GM12801 (cell line): ENCODE data around the gene CARD11.

Experiments
- TF ChIP-seq, protein P1 (sequence below): IDR thresholded peaks from one replicate; pipeline ENCODE4 v1.5.1; 2011; ENCODE audit warnings: control low read depth; ENCODE audit not compliant: insufficient read length; ENCODE audit errors: extremely low read depth

CARD11 gene

DNA sequence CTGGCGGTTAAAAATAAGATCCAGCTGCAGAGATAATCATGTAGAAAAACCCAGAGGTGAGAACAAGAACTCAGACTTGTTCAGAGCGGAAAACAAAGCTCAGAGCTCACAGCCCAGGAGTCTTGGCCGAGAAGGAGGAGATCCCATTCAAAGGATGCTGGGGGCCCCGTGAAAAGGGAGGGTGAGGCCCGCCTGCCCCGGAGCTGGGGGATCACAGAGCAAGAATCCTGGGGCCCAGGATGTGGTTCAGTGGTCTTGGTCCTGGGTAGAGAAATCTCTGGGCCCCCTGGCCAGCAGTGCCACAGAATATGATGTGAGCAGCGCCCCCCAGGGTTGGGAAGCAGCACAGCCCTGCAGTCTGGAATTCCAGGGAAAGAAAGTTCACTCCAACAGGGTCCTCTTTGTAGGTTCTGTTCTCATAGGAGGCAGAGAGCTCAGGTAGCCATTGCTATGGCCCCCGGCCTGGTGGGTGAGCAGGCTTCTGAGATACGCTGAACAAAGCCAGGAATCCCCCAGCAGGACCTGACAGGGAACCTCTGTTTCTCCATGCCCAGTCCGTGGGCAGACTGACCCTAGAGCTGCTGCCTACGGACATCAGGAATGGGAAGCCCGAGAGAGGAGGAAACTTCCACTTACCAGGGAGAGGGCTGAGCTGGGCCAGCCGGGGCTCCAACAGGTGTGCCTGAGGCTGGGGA, 121.9 kb downstream of the CARD11 start:
- TF ChIP-seq, protein P1, sequence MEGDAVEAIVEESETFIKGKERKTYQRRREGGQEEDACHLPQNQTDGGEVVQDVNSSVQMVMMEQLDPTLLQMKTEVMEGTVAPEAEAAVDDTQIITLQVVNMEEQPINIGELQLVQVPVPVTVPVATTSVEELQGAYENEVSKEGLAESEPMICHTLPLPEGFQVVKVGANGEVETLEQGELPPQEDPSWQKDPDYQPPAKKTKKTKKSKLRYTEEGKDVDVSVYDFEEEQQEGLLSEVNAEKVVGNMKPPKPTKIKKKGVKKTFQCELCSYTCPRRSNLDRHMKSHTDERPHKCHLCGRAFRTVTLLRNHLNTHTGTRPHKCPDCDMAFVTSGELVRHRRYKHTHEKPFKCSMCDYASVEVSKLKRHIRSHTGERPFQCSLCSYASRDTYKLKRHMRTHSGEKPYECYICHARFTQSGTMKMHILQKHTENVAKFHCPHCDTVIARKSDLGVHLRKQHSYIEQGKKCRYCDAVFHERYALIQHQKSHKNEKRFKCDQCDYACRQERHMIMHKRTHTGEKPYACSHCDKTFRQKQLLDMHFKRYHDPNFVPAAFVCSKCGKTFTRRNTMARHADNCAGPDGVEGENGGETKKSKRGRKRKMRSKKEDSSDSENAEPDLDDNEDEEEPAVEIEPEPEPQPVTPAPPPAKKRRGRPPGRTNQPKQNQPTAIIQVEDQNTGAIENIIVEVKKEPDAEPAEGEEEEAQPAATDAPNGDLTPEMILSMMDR, result no peak

DNA sequence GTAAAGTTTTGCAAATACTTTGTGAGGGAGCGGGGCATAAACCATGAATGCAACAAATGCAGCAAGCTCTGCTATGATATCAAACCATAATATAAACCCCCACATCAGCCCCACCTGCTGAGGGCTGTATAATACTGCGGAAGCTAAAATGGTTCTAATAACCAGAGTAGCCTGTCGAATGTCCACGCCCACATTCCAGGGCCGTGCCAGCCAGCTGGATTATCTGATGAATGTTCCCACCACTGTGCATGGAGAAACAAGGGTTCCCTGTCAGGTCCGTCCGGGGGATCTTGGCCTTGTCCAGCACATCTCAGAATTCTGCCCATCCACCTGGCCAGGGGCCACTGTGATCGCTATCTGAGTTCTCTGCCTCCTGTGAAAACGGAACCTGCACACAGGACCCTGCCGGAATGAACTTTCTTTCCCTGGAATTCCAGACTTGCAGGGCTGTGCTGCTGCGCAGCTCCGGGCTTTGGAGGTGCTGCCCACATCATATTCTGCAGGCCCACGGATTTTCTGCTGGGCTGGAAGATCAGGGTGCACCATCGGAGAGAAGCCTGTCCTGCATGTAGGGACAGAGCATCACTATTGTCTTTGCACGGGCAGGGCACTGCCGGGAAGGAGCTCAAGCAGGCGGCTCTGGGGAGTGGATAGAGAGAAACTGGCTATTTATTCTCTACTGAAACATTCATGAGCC, 122.6 kb downstream of the CARD11 start:
- TF ChIP-seq, protein P1, result no peak

DNA sequence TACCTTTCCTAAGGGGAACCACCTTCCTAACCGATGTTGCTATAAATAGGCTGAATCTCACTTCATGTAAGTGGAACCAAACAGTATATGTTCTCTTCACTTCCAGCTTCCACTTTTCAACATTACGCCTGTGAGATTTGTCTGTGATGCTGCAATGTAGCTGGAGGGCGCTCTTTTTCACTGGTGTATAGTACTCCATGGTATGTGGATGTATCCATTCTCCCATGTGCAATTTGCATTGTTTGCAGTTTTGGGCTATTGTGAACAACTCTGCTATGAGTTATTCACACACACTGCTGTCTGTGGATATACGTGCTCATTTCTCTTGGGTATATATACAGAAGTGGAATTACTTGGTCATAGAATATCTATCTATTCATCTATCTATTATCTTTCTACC, 123.6 kb downstream of the CARD11 start:
- TF ChIP-seq, protein P1, result no peak

DNA sequence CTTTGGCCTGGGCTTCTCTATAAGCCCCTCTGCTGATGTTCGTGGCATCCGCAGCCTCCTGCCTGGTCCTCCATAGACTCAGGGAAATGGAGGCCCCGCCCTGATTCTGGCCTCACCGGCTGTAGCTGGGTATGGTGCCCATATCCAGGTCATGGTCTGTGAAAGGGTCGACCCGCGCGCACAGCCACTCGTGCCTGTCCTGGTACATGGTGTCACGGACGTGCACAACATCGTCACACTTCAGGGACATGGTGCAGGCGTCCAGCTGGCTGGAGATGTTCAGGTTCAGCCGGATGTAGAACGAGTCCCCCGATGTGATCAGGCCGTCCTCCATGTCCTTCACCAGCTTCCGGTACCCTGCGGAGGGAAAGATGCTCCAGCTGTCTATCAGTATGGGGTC, 124.4 kb downstream of the CARD11 start:
- TF ChIP-seq, protein P1, result no peak

DNA sequence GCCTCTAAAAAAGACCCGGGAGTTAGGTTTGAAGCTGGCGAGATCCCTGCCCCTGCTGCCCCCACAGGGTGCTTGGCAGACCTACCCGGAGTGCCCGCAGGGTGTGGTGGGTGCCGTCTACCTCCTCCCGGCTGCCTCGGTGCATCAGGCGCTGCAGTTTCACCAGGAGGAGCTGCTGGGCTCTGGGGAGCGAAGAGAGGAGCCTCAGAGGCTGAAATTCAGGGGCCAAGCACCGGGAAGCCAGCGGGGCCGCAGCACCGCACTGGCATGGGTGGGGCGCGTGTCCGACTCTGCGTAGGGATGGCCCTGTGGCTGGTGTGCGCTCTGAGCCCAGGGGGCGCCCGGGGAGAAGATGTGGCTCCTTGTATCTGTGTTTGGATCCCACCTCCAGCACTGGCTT, 125.3 kb downstream of the CARD11 start:
- TF ChIP-seq, protein P1, result no peak

DNA sequence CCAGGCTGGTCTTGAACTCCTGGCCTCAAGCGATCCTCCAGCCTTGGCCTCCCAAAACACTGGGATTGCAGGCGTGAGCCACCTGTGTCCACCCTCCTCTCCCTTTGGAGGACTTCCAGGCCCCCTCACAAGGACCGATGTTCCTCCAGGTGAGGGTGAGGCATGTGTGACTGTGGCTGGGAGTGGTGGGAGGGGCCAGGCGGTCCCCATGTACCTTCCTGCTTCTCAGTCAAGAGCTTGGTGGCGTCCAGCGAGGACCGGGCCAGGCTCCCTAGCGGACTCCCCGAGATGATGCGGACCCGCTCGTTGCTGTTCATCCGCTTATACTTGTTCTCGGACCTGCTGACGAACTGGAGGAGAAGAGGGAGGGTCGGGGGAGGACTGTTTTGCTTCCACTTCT, 128.6 kb downstream of the CARD11 start:
- TF ChIP-seq, protein P1, result no peak

DNA sequence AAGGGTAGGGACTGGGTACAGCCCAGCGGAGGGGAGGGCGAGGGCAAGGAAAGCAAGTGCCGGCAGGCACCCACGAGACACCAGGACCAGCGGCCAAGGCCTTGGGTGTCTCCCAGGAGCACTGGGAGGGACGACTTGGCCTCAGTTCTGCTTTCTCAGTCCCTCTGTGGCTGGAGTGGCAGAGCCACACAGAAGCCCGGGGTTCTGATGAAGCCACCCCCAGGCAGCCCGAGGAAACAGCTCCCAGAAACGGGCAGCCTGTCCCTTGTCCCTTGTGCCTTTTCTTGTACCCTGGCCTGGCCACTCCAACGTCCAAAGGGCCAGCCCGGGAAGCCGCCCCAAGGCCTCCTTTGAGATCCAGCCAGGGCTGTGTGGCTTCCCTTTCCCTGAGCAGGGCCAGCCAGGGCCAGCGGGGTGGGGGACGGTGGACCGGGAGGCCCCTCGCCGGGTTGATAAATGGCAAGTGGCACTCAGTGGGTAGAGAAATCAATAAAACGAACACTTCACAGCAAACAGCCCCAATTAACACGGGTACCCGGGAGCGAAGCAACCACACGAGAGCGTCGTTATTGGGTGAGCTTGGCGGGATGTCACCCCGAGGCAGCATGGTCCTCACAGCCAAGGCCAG, 129.8 kb downstream of the CARD11 start:
- TF ChIP-seq, protein P1, result no peak
